SHP77 (cell line): ENCODE data around the gene GDPD4.
A peak's percentile ranks its signal among the peaks of the same experiment; 100 is the strongest.

ENCODE experiments used
- DNase-seq, 2 experiments: peaks; one replicate each; lab custom pipeline; 2025; lab: John Stamatoyannopoulos, UW

The GDPD4 gene

GRCh38 chr11:77190331-77191075 lies 111.0 kb downstream of the GDPD4 start:
- DNase-seq: no peak

GRCh38 chr11:77189588-77190210 lies 111.8 kb downstream of the GDPD4 start:
- no peak for DNase-seq

- DNase-seq: peak; percentile 37 to 54
These were observed 112.6 kb downstream of the GDPD4 start for GRCh38 chr11:77188633-77189491.

- peak; percentile 70 to 80 for DNase-seq
These were observed 113.5 kb downstream of the GDPD4 start for GRCh38 chr11:77187776-77188632.

- DNase-seq: no peak
These were observed 114.3 kb downstream of the GDPD4 start for GRCh38 chr11:77187111-77187750.

- no peak for DNase-seq
These were observed 115.2 kb downstream of the GDPD4 start for GRCh38 chr11:77186302-77186701.

GRCh38 chr11:77184136-77184860 lies 117.2 kb downstream of the GDPD4 start:
- no peak for DNase-seq

- no peak for DNase-seq
These were observed 118.0 kb downstream of the GDPD4 start for GRCh38 chr11:77183431-77183984.

GRCh38 chr11:77182542-77183430 lies 118.7 kb downstream of the GDPD4 start:
- no peak for DNase-seq

- DNase-seq: no peak
These were observed 119.5 kb downstream of the GDPD4 start for GRCh38 chr11:77181799-77182541.

GRCh38 chr11:77181226-77181625 lies 120.3 kb downstream of the GDPD4 start:
- DNase-seq: no peak

GRCh38 chr11:77180346-77180745 lies 121.1 kb downstream of the GDPD4 start:
- DNase-seq: no peak

GRCh38 chr11:77179681-77180080 lies 121.8 kb downstream of the GDPD4 start:
- DNase-seq: no peak

GRCh38 chr11:77179048-77179447 lies 122.4 kb downstream of the GDPD4 start:
- no peak for DNase-seq

GRCh38 chr11:77178150-77178549 lies 123.3 kb downstream of the GDPD4 start:
- no peak for DNase-seq

GRCh38 chr11:77176996-77177395 lies 124.5 kb downstream of the GDPD4 start:
- DNase-seq: no peak

- DNase-seq: peak in 1 of 2 experiments; percentile 5
These were observed 125.5 kb downstream of the GDPD4 start for GRCh38 chr11:77175869-77176539.
